Midbrain (tissue), 1 donor: ENCODE data around the gene OPCML.
A peak's percentile ranks its signal among the peaks of the same experiment; 100 is the strongest.

Experiments
- DNase-seq: peaks from one replicate; lab custom pipeline; 2025; lab: John Stamatoyannopoulos, UW

OPCML gene

DNA sequence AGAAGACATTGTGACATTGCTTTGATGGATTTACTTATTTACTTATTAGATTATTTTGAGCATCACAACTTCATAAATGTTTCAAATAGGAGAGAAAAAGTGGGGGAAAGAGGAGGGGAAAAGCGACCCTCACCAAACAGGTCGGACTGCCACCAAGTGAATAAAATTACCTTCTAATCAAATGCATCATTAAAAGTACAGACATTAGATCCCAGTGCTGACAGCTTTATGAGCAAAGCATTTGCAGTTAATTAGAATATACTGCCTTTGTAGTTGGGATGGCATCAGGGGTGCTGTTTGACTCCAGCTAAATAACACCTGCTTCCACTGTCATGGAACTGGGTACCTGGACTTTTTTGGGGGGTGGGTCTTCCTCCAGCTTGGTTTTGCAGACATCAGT, 299.6 kb downstream of the OPCML start:
- no peak for DNase-seq

DNA sequence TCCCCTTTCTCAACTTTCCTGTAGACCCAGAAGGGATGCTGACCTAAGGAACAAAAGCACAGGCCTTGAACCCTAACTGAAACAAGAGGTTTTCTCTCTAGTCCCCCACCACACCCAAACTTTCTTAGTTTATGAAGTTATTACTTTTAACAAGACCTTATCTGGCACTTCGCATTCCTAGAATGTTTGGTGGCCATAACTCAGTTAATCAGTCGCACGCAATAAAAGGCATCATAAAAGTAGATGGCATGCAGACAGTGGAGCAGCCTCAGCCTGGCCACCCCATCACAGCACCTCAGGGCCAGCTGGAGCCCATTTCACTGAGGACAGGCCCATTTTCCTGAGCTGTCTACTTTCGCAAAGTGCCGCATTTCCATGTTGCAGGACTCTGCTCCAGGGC, 301.9 kb downstream of the OPCML start:
- no peak for DNase-seq

DNA sequence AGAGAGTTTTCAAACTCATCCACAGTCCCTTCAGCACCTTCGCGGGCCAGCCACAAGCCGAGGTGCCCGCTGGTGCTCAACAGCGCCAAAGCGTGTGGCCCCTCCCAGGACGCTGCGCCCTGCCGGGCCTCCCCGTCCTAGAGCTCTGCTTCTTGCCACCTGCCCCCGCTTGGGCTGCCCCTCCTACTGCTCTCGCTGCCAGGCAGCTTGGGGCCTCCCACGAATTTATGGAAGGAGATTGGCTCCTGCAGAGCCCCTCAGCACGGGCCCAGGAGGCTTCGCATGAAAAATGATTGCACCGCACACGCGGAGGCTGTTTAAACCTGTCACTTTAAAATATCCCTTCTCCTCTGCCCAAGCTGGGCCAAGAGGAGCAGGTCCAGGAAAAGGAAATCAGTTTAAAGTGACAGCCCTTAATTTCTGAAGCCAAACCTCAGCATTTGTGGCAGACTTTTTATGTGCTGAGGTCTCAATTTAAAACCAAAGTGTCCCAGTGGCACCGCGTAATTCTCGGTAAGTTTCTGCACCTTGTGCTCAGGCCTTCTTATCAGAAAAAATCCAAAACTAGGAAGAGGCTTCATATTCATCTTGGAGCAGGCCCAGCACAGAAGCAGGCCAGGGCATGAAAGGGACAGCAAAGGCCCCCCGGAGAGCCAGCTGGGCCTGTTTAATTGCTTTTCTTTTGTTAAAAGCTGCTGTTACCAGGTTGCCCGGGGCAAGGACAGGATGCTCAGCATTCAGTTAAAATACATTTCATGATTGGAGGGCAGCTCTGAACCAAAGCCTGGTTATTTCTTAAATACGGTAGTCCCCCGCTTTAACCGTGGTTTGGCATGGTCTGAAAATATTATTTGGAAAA, 303.6 kb downstream of the OPCML start:
- peak; percentile 20 for DNase-seq

DNA sequence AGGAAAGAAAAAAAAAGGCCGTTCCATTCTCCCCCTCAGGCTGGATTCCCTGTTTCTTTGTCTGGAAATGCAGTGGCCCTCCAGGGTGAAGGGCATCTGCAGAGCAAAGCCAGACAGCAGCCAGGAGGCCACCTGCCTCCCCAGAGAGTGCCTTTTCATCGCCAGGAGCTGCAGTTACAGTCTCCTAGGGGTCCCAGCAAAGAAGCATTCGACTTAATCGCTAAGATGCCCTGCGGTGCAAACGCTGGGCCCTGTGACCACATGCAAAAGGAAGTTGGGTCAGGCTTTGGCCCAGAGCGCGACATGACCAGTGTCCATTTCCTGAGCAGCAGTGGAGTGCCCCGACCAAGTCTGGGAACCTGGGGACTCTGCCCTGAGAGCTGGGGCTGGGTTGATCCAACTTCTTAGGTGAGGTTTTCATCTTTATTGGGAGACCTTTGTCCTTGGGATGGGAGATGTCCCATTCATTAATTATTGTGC, 304.6 kb downstream of the OPCML start:
- DNase-seq, result no peak

DNA sequence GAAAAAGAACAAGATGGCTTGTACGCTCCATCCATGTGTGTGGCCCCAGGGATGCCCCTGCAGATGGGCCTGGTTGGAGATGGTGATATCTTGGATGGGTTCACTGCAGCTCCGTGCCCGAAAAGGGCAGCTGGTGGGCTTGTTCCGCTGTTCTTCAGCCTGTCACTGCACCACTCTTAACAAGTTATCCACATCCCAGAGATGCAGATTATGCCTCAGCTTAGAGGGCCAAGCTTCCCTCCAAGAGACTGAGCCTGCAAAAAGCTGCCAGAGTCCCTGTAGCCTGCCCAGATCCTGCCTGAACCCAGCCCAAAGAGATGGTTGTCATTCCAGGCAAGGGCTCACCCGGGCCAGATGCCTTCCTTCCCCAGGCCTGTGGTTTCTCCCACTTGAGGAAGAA, 308.0 kb downstream of the OPCML start:
- no peak for DNase-seq

DNA sequence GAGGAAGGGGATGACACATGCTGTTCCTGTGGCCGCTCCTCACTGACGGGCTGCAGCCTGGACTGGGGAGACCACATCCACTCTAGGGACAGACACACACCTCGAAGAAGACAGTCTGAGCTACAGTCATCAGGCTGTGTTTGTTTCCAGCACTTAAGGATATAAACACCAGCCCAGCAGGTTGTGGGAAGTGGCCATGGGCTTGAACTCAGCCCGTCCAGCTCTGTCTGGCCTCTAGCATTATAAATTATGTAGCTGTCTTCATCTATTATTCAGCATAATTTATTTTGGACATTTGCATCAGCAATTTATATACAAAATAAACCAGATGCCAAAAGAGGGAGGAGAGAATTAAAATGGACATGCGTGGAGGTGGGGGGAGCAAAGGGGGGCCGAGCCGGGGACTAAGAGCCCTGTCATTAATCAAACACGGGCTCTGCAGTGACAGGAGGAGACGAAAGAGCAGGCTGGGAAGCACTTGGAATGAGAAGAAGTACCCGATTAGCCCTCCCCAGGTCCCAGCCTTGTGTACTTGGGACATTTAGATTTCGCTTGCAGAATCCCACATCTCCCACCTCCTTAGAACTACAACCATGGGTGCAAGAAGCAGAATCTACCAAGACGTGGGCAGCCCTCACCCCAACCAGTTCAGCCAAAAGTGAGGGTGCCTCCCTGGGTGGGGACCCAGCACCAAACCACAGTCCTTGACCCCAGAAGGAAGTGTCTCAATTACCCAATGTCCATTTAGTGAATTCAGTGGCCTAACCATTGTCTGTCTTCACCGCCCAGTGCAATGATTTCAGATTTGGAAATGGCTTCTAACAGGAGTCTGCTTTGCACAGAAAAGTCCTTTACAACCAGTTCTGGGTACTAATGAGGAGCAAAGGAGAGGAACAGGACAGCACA, 309.6 kb downstream of the OPCML start:
- no peak for DNase-seq

DNA sequence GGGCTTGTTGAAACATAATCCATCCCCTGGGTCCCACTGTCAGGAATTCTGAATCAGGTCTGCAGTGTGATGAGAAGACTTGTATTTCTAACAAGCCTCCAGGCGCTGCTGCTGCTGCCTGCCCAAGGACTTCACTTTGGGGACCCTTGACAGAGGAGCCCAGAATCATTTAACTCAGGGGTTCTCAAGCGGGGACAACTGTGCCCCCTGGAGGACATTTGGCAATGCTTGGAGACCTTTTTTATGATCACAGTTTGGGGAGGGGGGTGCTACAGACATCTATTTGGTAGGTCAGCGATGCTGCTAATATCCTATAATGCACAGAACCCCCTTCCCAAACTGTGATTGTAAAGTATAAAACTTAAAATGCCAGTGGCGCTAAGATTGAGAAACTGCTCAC, 312.8 kb downstream of the OPCML start:
- no peak for DNase-seq

DNA sequence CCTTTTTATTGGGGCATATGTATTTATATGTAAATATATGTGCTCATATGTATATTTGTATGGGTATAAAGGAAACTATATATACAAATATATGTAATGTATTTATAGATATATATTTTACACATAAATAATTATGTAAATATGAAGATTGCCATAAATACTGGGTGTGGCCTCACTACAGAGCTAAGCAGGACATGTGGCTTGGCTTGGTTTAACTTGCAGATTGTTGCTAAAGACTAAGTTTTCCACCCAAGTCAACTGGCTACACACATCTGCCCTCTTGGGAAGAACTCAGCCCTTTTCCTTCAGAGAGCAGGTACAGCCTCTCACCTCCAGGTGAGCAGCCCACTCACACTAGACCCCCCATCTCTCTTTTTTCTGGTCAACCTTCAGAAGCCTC, 315.5 kb downstream of the OPCML start:
- no peak for DNase-seq

DNA sequence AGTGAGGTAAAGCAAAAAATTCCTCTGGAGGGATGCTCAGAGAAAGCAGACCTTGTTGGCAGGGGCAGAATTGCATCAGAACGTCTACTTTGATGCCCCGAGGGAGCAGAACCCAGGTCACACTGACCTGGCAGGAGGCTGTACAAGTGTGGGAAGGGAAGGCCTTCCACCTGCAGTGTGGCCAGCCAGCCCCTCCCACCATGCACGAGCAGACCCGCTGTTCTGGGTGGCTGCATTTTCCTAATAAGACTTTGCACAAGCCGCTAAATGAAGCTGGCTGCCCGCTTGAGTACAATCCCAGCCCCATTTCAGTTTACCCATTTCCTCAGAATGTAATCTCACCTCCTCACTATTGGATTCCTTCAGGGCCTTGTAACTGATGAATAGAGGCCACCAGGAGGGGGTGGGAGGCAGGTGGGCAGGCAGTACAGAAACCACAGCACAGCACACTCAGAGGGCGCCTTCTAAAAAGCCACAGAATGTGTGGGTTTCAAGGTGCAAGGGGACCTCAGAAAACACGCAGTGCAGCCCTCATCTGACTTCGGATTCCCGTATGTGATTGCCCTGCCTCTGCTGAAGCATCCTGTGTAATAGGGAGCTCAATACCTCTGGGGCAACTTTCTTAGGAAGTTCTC, 316.6 kb downstream of the OPCML start:
- no peak for DNase-seq

DNA sequence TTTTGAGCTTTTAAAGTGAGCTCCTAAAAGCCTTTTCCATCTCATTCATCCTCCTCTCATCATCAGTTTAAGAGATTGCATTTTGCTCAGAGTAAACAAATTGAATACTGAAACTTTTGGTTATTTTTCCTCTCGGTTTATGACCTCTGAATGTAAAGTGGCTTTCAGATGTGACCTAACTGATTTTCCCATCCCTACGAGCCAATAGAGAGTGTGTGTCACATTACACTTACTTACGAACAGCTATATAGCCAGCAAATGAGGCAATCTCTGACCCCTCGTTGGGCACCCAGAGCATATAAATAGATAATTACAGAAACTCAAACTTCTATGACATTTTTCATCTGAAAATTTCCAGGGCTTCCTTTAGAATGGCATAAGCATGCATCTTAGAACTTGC, 317.7 kb downstream of the OPCML start:
- DNase-seq, result no peak

DNA sequence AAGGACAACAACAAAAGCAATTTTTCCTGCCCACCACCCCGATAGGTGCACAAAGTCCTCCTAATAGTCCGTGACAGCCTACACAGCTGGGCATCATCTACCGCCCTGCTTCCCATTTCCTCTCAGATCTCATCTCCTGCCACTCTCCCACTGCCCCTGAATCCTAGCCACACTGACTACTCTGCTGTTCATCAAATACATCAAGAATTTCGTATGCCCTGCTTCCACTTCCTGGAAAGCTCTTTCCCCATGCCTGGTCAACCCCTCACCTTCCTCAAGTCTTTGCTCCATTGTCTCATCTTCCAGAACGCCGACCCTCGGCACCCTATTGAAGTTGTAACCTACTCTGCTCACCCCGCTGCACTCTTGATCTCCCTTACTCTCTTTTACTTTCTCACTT, 320.1 kb downstream of the OPCML start:
- DNase-seq, result no peak

DNA sequence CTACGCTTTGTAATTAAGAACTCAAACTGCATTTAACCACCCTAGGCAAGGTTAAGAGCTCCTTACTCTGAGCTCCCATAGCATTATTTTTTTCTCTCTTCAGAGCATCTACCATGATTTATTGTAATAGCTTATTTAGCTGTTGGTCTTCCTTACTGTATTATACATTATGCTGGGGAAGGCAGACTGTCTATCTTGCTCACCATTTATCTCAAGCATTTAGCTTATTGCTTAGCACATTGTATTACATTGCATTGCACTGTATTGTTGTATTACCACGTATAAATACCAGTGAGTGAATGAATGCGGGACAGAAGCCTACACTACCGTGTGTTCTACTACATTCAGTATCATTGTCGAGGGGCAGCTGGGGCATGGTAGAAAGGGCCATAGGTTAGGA, 324.3 kb downstream of the OPCML start:
- DNase-seq, result no peak

DNA sequence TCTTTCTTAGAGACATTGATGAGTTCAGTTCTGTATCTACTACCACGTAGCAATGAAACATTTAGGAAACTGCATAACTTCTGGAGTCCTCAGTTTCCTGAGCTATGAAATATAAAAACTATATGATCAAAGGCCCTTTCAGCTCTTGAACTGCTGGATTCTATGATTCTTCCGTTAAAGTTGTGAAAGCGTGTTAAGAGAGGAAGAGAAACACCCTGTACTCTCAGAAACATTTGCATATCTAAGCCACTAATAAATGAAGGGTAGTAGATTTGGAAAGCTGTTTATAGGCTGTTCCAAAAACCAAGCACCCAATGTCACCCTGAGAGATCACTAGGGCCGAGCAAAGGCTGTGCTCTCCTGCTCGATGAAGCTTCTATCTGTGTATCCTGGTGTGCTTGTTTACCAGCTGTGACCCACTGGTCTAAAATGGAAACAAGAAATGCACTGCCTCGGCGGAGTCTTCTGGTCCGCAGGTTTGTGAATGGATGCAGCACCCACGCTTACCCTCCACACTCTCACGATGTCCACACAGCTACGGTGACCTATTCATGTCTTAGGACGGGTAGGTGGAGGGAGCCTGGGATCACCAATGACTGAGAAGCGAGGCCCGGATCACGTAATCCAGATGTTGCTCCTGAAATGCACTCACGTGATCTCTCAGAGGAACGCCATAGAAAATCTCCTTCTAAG, 325.8 kb downstream of the OPCML start:
- DNase-seq, result no peak

DNA sequence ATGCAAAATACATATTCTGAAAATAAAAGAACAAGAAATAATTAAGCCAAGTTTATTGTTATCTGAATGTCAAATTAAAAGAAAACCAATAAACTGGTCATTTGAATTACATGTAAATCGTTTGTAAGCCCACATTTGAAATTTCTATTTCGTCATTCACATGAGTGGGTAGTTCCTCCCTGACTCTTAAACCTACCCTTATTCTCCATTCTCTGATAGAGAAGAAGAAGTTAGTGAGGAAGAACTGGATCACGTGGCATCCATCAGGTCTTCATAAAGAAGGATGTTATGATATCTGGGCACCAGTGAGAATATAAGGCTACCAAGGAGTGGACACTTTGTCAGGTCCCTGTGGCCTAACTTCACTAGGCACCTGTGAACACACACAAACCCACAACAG, 328.1 kb downstream of the OPCML start:
- DNase-seq, result no peak

DNA sequence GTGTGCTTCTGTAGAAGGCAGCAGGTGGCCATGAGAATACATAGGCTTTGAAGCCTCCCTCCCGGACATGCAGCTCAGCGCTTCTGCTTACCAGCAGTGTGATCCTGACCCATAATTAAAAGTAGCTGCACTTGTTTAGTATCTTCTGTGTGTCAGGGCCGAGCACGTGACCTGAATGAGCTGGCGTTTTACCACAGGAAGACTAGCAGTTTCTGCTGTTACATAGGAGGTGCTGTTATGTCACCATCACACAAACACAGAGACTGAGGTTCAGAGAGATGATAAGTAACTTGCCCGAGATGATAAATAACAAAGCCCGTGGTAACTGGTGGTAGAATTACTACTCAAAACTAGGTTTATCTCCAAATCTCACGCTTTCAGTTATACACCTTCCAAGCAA, 329.5 kb downstream of the OPCML start:
- DNase-seq, result no peak

DNA sequence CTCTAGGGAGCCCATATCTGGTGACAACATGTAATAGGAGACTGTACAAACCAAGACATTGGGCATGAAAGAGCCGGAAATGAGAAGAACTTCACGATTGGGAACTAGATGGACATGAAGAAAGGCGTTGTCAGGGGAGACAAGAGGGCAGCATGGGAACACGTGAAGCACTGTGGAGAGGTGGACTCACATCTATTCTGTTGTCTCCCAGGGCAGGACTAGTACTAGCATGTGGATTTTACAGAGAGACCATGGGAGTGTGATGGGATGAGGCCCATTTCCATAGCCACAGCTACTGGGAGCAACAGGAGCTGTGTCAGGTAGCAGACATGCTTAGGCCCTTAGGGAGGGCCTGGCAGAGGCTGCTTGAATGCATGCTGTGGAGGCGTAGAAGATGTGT, 333.9 kb downstream of the OPCML start:
- DNase-seq, result no peak

DNA sequence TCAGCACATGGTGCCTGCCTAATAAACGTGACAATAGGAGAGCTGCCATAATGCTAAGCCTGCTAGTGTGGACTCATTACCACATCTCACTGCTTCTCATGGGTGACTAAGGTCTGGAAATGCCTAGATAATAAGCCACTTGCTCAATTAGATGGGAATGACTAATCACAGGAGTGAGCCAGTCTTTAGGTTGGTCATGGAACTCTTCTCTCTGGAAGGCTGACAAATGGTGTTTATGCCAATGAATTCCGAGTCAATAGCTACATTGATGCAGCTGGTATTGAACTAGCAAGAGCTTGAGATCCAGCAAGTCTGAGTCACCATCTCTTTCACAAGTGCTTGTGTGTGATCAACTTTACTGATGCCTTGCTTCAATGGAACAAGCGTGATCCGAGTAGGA, 334.9 kb downstream of the OPCML start:
- no peak for DNase-seq

DNA sequence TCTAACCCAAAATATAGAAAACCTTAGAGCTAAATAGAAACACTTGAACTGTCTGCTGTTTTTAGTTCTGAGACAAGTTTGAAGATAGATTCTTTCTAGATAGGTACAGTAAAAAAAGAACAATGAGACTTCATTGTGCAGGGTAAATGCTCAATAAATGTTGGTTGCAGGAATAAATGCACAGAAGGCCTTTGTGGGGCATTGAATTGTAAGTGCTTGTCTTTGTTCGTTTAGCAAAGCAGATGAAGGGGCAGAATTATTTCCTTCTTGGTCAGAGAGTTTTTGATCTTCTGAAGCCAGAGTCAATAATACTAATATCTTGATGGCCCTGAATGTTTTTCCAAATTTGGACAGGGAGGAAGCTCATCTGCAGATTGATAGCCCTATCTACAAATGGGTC, 340.4 kb downstream of the OPCML start:
- peak; percentile 1 for DNase-seq

DNA sequence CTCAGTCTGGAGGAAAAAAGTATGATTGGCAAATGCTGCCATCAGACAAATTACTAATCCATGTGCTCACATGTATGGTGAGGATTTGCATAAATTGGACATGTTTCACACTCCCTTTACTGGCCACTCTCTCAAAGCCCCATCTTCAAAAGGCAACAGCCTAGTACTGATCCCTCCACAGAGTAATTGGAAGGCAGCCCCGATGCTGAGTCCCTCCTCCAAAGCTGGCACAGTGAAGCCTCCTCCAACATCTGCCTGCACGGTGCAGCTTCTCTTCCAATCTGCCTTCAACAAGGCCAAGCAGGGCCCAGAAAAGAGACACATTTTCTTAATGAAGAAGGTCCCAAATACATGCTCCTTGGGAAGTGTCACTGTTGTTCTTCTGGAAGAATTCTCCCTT, 350.6 kb downstream of the OPCML start:
- no peak for DNase-seq

DNA sequence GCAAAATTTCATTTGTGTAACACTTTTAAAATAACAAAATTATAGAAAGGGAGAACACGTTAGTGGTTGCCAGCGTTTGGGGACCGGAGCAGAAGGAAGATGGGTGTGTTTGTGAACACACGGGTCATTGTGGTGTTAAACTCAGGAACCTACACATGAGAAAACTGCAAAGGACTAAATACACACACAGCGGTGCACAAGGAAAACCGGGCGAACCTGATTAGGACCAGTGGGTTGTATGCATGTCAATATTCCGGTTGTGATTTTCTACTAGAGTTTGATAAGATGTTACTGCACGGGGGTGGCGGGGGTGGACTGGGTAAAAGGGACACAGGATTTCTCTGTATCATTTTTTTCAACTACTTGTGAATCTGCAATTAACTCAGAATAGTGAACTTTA, 351.2 kb downstream of the OPCML start:
- DNase-seq, result no peak

DNA sequence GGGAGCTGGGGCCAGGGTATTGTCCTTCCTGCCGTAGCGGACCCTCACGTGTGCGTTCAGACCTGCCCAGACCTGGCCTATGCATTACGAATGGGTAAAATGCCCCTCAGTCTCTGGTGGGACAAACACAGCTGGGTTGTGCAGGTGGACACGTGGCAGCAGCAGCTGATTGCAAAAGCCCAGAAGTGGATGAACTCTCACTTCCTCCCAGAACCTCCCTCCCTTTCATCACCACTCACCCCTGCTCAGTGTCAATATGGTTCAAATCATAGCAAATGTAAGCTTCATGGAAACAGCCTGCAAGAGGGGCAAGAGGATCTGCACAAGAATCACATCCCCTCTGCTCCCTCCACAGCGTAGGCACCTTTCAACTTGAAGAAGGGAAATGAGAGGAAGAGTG, 352.1 kb downstream of the OPCML start:
- no peak for DNase-seq

DNA sequence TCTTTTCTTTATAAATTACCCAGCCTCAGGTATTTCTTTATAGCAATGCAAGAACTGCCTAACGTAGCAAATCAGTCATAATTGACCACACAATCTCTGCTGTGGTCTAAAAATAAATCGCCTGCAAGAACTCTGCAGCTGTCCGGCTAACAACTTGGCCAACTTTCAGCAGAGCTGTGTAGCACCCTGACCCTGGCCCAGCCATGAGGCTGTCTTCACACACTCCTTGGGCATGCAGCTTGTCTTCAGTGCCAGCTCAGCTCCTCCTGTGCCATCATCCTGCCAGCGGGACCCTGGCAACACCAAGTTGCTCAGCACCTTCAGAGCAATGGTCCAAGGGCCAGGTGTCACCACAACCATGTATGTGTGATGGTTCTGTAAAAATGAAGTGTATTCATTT, 355.6 kb downstream of the OPCML start:
- DNase-seq, result no peak
